ENCODE measurements around the gene RPTOR. TPM values are rescaled to one million over a fixed set of nuclear protein-coding genes. Genes with fewer than 3 reads are reported as not detected.

RPTOR gene
- polyA plus RNA-seq, 1 donor from 2014 or later: 8.0 TPM

DNA sequence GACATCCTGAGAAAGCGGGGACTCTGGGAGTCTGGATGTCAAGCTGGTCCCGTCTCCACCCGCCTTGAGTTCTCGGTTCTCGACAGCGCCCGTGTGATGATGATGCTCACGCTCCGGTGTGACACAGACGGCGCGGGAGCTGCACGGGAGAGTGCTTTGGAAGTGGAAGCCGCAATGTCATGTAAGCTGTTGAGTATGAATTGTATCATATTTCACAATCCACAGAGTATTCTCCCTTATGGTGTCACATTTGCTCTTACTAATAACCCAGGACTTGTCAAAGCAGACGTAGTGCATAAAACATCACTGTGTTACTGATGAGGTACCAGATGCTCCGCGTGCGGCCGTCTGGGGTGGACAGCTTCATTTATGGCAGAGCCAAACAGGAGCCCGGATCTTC, 229.5 kb downstream of the RPTOR start:
- no peak overlapping the region for H3K4me2 ChIP-seq (ENCODE audit: low read length)
- no peaks in the 10 kb centered on the region for H3K79me2 ChIP-seq (replicated peaks; ENCODE audit: insufficient read depth, low read length)
- no peaks in the 10 kb centered on the region for H3K36me3 ChIP-seq (ENCODE audit: insufficient read depth, low read length)
- no peak for TF ChIP-seq TAF1 (IDR thresholded peaks at IDR 0.05; ENCODE audit: low read depth)
- no peak for TF ChIP-seq EP300 (conservative IDR thresholded peaks at IDR 0.05; ENCODE audit: poor library complexity, severe bottlenecking)
- TF ChIP-seq SMC3 (conservative IDR thresholded peaks at IDR 0.05; ENCODE audit: poor library complexity): no peak
- TF ChIP-seq, protein P1, sequence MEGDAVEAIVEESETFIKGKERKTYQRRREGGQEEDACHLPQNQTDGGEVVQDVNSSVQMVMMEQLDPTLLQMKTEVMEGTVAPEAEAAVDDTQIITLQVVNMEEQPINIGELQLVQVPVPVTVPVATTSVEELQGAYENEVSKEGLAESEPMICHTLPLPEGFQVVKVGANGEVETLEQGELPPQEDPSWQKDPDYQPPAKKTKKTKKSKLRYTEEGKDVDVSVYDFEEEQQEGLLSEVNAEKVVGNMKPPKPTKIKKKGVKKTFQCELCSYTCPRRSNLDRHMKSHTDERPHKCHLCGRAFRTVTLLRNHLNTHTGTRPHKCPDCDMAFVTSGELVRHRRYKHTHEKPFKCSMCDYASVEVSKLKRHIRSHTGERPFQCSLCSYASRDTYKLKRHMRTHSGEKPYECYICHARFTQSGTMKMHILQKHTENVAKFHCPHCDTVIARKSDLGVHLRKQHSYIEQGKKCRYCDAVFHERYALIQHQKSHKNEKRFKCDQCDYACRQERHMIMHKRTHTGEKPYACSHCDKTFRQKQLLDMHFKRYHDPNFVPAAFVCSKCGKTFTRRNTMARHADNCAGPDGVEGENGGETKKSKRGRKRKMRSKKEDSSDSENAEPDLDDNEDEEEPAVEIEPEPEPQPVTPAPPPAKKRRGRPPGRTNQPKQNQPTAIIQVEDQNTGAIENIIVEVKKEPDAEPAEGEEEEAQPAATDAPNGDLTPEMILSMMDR (IDR thresholded peaks at IDR 0.05; ENCODE audit: poor library complexity, severe bottlenecking): no peak
- TF ChIP-seq RAD21 (conservative IDR thresholded peaks at IDR 0.05): no peak
- TF ChIP-seq EZH2 (IDR thresholded peaks at IDR 0.05; ENCODE audit: borderline replicate concordance, insufficient read depth, low read length, poor library complexity, severe bottlenecking): no peak
- TF ChIP-seq, protein P2, sequence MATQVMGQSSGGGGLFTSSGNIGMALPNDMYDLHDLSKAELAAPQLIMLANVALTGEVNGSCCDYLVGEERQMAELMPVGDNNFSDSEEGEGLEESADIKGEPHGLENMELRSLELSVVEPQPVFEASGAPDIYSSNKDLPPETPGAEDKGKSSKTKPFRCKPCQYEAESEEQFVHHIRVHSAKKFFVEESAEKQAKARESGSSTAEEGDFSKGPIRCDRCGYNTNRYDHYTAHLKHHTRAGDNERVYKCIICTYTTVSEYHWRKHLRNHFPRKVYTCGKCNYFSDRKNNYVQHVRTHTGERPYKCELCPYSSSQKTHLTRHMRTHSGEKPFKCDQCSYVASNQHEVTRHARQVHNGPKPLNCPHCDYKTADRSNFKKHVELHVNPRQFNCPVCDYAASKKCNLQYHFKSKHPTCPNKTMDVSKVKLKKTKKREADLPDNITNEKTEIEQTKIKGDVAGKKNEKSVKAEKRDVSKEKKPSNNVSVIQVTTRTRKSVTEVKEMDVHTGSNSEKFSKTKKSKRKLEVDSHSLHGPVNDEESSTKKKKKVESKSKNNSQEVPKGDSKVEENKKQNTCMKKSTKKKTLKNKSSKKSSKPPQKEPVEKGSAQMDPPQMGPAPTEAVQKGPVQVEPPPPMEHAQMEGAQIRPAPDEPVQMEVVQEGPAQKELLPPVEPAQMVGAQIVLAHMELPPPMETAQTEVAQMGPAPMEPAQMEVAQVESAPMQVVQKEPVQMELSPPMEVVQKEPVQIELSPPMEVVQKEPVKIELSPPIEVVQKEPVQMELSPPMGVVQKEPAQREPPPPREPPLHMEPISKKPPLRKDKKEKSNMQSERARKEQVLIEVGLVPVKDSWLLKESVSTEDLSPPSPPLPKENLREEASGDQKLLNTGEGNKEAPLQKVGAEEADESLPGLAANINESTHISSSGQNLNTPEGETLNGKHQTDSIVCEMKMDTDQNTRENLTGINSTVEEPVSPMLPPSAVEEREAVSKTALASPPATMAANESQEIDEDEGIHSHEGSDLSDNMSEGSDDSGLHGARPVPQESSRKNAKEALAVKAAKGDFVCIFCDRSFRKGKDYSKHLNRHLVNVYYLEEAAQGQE (IDR thresholded peaks at IDR 0.05; ENCODE audit: borderline replicate concordance): no peak
- TF ChIP-seq MXI1 (conservative IDR thresholded peaks at IDR 0.05; ENCODE audit: poor library complexity, severe bottlenecking): no peak
- TF ChIP-seq POLR2AphosphoS5 (IDR thresholded peaks at IDR 0.05): no peak
- no peak overlapping the region for H3K4me3 ChIP-seq (ENCODE audit: low read length)
- H3K27ac ChIP-seq (ENCODE audit: low read length): no peak overlapping the region
- H3K9me2 ChIP-seq (ENCODE audit: insufficient read depth, low read length): no peaks in the 10 kb centered on the region
- H3K9me3 ChIP-seq (ENCODE audit: low read length): no peaks in the 10 kb centered on the region
- no peaks in the 10 kb centered on the region for H3F3A ChIP-seq (ENCODE audit: insufficient read depth, low read length, poor library complexity, severe bottlenecking)
- no peak overlapping the region for H2AFZ ChIP-seq (ENCODE audit: low read depth, low read length)
- H4K20me1 ChIP-seq (ENCODE audit: insufficient read depth): no peaks in the 10 kb centered on the region
- no peak overlapping the region for H3K9ac ChIP-seq (ENCODE audit: low read length)
- no peaks in the 10 kb centered on the region for H3K27me3 ChIP-seq (ENCODE audit: insufficient read depth, low read depth, low read length)

DNA sequence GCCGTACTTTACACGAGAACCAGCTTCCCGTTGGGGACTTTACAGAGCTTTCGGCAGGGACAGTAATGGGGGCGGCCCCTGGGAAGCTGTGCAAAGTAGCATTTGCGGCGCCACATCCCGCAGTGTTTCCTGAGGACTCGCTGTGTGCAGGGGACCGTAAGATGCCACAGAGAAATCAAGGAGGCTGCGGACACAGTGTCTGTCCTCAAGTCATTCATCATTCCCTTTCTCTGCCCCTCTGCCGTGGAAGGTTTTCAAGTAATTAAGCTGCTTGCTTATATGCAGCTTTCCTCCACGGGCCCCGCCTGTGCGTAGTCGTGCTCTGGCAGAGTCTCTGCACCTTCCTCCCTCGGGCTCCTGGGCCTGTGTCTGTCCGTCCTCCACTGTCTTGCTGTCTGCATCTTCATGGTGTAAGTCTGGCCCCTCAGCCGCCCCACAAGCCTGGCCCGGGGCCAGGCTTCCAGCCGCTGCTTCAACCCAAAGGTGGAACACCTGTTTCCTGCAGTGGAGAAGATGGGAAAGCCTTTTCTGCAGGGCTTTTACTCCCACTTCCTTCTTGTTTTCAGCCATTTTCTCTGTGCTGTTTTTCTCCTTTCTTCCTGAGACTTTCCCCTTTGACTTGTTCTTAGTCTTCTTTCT, 230.1 kb downstream of the RPTOR start:
- no peak overlapping the region for H3K9ac ChIP-seq (ENCODE audit: low read length)

More for the DNA sequence above, 230.1 kb downstream of the RPTOR start:
- Histone ChIP-seq H2AFZ (ENCODE audit: low read depth, low read length) (no peak overlapping the region), H3K79me2 (replicated peaks; ENCODE audit: insufficient read depth, low read length) (no peaks in the 10 kb centered on the region), H4K20me1 (ENCODE audit: insufficient read depth) (no peaks in the 10 kb centered on the region), H3K9me2 (ENCODE audit: insufficient read depth, low read length) (no peaks in the 10 kb centered on the region), H3K4me3 (ENCODE audit: low read length) (no peak overlapping the region), H3K9me3 (ENCODE audit: low read length) (no peaks in the 10 kb centered on the region), H3K27me3 (ENCODE audit: insufficient read depth, low read depth, low read length) (no peaks in the 10 kb centered on the region), H3K27ac (ENCODE audit: low read length) (no peak overlapping the region), H3K36me3 (ENCODE audit: insufficient read depth, low read length) (no peaks in the 10 kb centered on the region), H3K4me2 (ENCODE audit: low read length) (no peak overlapping the region), H3F3A (ENCODE audit: insufficient read depth, low read length, poor library complexity, severe bottlenecking) (no peaks in the 10 kb centered on the region)
- TF ChIP-seq EP300 (conservative IDR thresholded peaks at IDR 0.05; ENCODE audit: poor library complexity, severe bottlenecking) (no peak), TAF1 (IDR thresholded peaks at IDR 0.05; ENCODE audit: low read depth) (no peak), POLR2AphosphoS5 (IDR thresholded peaks at IDR 0.05) (no peak), SMC3 (conservative IDR thresholded peaks at IDR 0.05; ENCODE audit: poor library complexity) (no peak), RAD21 (conservative IDR thresholded peaks at IDR 0.05) (no peak), MXI1 (conservative IDR thresholded peaks at IDR 0.05; ENCODE audit: poor library complexity, severe bottlenecking) (no peak)
- TF ChIP-seq, protein P1 (IDR thresholded peaks at IDR 0.05; ENCODE audit: poor library complexity, severe bottlenecking): no peak
- TF ChIP-seq, protein P2 (IDR thresholded peaks at IDR 0.05; ENCODE audit: borderline replicate concordance): no peak
